Measurements from ENCODE around the gene SPOCK1. TPM values are rescaled to one million over a fixed set of nuclear protein-coding genes. Genes with fewer than 3 reads are reported as not detected.

SPOCK1 gene
- total RNA-seq, 1 donor from 2014 or later: 1.0 TPM

DNA sequence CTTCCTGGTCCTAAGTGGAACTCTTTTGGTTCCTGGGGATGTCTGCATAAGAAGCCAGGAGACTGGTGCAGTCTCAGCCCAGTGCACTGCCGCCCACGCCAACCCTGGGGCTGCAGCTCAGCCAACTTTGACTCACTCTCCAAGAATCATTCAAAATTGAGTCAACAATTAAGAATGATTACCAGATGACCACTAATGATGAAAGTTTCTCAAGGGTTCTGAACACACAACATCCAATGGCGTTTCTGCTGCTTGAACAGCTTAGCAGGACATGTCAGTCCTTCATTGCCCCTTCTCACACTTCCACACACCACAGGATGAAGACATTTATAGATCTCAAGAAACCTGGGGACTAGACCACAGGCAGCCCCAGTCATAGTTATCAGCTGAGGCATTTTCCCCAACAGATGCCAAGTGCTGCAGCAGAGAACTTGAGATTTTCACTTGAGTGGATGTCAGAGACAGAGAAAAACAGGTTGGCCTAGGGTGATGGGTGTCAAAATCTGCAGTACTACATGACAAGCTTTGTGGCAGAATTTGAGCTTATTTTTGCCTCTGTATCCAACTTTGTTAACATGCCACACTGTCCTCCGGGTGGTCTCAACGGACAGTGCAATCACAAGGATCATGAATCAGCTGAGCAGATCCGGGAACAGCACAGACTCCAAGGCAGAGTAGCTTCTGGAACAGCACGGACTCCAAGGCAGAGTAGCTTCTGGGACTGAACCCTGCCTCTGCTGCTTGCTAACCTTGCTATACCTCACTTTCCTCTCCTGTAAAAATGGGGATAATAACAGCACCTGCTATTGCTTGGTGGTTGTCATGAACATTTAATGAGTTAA is 356.1 kb downstream of the SPOCK1 start:
- no peak for DNase-seq

- DNase-seq: no peak
These were observed 356.8 kb downstream of the SPOCK1 start for GRCh38 chr5:137142346-137142745.

- no peak for DNase-seq
These were observed 357.3 kb downstream of the SPOCK1 start for GRCh38 chr5:137141779-137142178.

GRCh38 chr5:137136991-137137632 is 362.0 kb downstream of the SPOCK1 start:
- DNase-seq: peak; percentile 5

GRCh38 chr5:137134920-137135532 is 364.1 kb downstream of the SPOCK1 start:
- no peak for DNase-seq

DNA sequence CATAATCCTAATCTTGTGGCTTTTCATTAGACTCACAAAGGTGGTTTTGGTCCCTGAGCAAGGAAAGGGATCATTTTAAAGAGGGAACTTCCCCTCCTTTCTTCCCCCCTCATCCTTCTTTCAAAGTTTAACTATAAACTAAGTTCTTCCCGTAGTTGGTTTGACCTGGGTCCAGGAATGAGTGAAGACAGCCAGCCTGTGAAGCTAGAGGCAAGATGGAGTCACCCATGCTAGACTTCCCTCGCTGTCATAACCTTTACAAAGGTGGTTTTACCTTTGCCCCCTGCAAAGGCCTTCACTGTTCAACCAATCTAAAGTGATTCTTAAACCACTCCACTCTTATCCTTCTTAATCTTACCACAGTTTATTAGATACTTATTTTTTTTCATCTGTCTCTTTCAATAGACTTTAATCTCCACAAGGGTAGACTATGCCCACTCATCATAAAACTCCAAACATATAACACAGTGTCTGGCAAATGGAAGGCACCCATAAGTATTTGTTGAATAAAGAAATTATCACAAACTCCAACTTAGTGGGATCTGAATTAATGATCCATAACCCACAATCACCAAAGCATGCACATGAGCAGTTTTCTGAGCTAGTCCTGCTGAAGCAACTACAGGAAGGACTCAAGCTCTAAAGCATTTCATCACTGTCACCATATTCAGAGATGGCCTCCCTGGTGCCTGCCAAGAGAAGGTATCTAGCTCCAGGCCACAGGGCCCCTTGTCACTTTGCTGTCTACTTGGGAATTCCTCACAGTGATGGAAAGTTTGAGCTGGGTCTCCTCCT is 369.0 kb downstream of the SPOCK1 start:
- DNase-seq: no peak

DNA sequence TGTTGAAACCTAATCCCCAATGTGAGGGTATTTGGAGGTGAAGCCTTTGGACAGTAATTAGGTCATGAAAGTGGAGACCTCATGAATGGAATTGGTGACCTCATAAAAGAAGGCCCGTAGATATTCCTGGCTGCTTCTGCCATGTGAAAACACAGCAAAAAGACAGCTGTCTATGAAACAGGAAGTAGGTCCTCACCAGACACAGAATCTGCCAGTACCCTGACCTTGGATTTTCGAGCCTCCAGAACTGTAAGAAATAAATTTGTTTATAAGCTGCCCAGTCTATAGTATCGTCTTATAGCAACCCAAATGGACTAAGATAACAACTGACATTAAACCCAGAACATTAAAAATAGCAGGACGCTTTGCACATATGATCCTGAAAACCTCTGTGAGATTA is 371.1 kb downstream of the SPOCK1 start:
- DNase-seq: no peak

DNA sequence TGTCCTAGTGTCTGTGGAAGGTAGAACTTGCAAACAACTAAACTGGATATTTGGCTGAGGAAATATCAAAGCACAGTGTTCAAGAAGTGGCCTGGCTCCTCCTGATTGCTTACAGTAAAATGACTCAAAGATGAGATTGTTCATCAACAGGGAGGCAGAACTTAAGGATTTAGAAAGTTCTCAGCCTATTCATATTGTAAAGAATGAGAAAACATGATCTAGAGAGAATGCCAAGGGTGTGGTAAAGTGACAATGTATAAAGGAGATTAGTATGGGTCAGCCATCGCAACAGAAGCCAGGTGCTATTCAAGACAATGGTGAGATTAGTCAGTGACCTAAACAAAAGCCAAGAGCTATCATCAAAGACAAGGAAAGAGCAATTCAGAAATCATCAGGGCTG is 372.3 kb downstream of the SPOCK1 start:
- no peak for DNase-seq

GRCh38 chr5:137122558-137122957 is 376.6 kb downstream of the SPOCK1 start:
- DNase-seq: no peak

- no peak for DNase-seq
These were observed 377.1 kb downstream of the SPOCK1 start for GRCh38 chr5:137122075-137122474.

GRCh38 chr5:137119321-137119720 is 379.8 kb downstream of the SPOCK1 start:
- no peak for DNase-seq

- no peak for DNase-seq
These were observed 380.5 kb downstream of the SPOCK1 start for GRCh38 chr5:137118629-137119028.

GRCh38 chr5:137115152-137115551 is 384.0 kb downstream of the SPOCK1 start:
- peak; percentile 29 for DNase-seq

- peak; percentile 45 for DNase-seq
These were observed 384.6 kb downstream of the SPOCK1 start for GRCh38 chr5:137114529-137114928.

GRCh38 chr5:137113939-137114338 is 385.2 kb downstream of the SPOCK1 start:
- DNase-seq: no peak

DNA sequence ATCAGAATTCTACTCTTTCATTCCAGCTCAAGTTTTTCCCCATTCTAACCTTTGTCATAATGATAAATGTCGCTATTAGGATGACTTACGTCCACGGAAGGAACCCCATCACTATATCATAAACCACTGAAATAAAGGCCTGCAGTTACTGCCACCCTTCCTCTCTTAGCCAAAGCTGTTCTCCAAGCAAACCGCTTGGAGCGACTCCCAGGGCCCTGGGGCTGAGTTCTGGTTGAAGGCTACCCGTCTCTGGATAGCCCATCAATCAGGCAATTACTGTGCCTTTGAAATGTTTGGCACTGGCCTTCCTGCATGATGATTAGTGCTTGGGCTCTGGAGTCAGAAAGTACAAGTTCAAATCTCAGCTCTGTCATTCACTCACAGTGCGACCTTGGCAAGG is 386.0 kb downstream of the SPOCK1 start:
- DNase-seq: no peak

DNA sequence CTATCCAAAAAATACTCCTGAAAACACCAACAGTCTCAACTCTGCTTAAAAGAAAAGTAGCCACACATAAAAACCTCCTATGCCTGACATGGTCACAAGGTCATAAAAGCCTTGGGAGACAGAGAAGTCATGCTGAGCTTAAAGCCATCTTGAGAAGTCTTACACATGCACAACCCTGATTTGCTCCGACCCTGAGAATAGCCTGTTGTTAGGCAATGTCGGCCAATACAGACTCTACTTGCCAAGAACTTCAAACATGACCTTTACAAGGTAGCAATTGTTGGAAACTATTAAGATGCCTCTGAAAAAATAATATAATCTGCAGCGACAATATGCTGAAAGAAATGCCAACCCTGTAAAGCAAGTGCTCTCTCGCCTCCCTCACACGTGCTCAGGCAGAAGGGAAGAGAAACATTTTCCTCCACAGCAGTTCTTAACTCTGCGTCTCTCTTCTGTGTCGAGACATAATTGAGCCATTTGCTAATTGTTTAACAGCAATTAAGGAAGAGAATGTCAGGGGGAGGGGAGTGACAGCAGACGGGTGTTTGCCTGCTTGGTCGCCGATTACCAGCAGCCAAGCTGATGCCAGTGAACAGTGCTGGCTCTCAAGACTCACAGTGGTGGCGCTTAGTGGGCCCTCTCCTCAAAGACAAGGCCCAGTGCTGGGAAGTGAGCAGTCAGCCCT is 393.6 kb downstream of the SPOCK1 start:
- DNase-seq: no peak

DNA sequence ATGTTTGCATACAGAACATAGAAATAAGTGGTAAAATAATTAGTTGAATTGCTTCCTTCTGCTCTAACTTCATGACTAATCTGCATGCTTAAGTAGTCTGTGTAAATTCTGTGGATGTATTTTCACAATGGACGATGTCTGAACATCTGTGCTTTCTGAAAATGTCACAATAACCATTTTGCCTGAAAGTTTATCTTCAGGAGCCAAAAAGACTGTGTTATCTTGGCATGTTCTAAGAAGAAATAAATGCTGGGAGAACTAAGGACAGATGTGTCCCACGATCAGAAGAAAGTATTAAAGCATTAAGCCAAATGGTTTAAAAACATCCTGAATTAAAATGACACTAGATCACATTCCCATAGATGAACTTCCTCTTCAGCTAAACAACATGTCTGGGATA is 397.6 kb downstream of the SPOCK1 start:
- no peak for DNase-seq

DNA sequence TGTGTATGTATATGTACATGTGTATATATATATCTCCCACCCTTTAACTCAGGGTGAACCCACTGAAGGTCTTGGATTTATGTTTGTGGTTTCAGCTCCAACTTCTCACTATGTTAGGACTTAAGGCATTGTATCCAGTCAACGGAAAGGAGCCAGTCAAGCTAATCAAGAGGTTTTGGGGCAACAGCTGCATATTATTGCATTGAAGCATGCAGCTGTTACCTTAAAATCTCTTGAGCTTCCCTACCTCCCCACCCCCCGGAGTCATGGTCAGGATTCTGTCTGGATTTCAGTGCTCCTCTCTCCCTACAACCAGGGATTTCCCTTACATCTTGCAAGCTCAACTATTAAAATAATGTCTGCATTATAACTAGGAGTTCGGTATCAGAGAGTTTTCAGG is 399.5 kb downstream of the SPOCK1 start:
- no peak for DNase-seq

- DNase-seq: no peak
These were observed 400.5 kb downstream of the SPOCK1 start for GRCh38 chr5:137098663-137099062.

- no peak for DNase-seq
These were observed 400.9 kb downstream of the SPOCK1 start for GRCh38 chr5:137098238-137098637.

- DNase-seq: no peak
These were observed 401.9 kb downstream of the SPOCK1 start for GRCh38 chr5:137097203-137097602.

Measured in dermis blood vessel endothelial cell (primary cell).